GM23248 (cell line): ENCODE data around the gene SEC31B.

ENCODE experiments used
- EZH2 ChIP-seq: fragments of 200-600 bp; sonication (generic); IDR thresholded peaks from 2 replicates; pipeline ENCODE4 v1.6.1; 2018; ENCODE audit warnings: antibody characterized with exemption, mild to moderate bottlenecking; ENCODE audit not compliant: insufficient read depth, poor library complexity, severe bottlenecking
- EZH2phosphoT487 ChIP-seq: fragments of 200-600 bp; sonication (generic); IDR thresholded peaks from 2 replicates; pipeline ENCODE4 v1.6.1; 2018; ENCODE audit warnings: antibody characterized with exemption, moderate library complexity, mild to moderate bottlenecking, low read depth; ENCODE audit not compliant: insufficient read depth

GRCh38 chr10:100469756-100470155 is 49.9 kb downstream of the SEC31B start:
- no peak for TF ChIP-seq EZH2
- no peak for TF ChIP-seq EZH2phosphoT487
